Measurements from ENCODE around the gene GALK2.

GRCh38 chr15:49255966-49256759, 86.1 kb downstream of the GALK2 start:
- TF ChIP-seq, protein P1, sequence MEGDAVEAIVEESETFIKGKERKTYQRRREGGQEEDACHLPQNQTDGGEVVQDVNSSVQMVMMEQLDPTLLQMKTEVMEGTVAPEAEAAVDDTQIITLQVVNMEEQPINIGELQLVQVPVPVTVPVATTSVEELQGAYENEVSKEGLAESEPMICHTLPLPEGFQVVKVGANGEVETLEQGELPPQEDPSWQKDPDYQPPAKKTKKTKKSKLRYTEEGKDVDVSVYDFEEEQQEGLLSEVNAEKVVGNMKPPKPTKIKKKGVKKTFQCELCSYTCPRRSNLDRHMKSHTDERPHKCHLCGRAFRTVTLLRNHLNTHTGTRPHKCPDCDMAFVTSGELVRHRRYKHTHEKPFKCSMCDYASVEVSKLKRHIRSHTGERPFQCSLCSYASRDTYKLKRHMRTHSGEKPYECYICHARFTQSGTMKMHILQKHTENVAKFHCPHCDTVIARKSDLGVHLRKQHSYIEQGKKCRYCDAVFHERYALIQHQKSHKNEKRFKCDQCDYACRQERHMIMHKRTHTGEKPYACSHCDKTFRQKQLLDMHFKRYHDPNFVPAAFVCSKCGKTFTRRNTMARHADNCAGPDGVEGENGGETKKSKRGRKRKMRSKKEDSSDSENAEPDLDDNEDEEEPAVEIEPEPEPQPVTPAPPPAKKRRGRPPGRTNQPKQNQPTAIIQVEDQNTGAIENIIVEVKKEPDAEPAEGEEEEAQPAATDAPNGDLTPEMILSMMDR (IDR thresholded peaks at IDR 0.05; ENCODE audit: control extremely low read depth in 1 of 3, insufficient read depth in 1 of 3, low read depth in 1 of 3, low read length in 3 of 3) = no peak
- TF ChIP-seq EZH2 (IDR thresholded peaks at IDR 0.05; ENCODE audit: low read depth, low read length, severe bottlenecking) = no peak
- no peak for TF ChIP-seq SIN3A (conservative IDR thresholded peaks at IDR 0.05 in 1 of 2, IDR thresholded peaks at IDR 0.05 in 1 of 2; ENCODE audit: low read depth in 1 of 2, low read length in 2 of 2)
- no peak for TF ChIP-seq POLR2A (IDR thresholded peaks at IDR 0.05; ENCODE audit: control extremely low read depth in 1 of 2, low read depth in 2 of 2, low read length in 2 of 2)
- TF ChIP-seq SIX5 (IDR thresholded peaks at IDR 0.05; ENCODE audit: low read depth, low read length) = no peak
- no peak for TF ChIP-seq E2F6 (IDR thresholded peaks at IDR 0.05)
- no peak for TF ChIP-seq RXRA (IDR thresholded peaks at IDR 0.05; ENCODE audit: insufficient read depth, low read depth, low read length)
- TF ChIP-seq, protein P2, sequence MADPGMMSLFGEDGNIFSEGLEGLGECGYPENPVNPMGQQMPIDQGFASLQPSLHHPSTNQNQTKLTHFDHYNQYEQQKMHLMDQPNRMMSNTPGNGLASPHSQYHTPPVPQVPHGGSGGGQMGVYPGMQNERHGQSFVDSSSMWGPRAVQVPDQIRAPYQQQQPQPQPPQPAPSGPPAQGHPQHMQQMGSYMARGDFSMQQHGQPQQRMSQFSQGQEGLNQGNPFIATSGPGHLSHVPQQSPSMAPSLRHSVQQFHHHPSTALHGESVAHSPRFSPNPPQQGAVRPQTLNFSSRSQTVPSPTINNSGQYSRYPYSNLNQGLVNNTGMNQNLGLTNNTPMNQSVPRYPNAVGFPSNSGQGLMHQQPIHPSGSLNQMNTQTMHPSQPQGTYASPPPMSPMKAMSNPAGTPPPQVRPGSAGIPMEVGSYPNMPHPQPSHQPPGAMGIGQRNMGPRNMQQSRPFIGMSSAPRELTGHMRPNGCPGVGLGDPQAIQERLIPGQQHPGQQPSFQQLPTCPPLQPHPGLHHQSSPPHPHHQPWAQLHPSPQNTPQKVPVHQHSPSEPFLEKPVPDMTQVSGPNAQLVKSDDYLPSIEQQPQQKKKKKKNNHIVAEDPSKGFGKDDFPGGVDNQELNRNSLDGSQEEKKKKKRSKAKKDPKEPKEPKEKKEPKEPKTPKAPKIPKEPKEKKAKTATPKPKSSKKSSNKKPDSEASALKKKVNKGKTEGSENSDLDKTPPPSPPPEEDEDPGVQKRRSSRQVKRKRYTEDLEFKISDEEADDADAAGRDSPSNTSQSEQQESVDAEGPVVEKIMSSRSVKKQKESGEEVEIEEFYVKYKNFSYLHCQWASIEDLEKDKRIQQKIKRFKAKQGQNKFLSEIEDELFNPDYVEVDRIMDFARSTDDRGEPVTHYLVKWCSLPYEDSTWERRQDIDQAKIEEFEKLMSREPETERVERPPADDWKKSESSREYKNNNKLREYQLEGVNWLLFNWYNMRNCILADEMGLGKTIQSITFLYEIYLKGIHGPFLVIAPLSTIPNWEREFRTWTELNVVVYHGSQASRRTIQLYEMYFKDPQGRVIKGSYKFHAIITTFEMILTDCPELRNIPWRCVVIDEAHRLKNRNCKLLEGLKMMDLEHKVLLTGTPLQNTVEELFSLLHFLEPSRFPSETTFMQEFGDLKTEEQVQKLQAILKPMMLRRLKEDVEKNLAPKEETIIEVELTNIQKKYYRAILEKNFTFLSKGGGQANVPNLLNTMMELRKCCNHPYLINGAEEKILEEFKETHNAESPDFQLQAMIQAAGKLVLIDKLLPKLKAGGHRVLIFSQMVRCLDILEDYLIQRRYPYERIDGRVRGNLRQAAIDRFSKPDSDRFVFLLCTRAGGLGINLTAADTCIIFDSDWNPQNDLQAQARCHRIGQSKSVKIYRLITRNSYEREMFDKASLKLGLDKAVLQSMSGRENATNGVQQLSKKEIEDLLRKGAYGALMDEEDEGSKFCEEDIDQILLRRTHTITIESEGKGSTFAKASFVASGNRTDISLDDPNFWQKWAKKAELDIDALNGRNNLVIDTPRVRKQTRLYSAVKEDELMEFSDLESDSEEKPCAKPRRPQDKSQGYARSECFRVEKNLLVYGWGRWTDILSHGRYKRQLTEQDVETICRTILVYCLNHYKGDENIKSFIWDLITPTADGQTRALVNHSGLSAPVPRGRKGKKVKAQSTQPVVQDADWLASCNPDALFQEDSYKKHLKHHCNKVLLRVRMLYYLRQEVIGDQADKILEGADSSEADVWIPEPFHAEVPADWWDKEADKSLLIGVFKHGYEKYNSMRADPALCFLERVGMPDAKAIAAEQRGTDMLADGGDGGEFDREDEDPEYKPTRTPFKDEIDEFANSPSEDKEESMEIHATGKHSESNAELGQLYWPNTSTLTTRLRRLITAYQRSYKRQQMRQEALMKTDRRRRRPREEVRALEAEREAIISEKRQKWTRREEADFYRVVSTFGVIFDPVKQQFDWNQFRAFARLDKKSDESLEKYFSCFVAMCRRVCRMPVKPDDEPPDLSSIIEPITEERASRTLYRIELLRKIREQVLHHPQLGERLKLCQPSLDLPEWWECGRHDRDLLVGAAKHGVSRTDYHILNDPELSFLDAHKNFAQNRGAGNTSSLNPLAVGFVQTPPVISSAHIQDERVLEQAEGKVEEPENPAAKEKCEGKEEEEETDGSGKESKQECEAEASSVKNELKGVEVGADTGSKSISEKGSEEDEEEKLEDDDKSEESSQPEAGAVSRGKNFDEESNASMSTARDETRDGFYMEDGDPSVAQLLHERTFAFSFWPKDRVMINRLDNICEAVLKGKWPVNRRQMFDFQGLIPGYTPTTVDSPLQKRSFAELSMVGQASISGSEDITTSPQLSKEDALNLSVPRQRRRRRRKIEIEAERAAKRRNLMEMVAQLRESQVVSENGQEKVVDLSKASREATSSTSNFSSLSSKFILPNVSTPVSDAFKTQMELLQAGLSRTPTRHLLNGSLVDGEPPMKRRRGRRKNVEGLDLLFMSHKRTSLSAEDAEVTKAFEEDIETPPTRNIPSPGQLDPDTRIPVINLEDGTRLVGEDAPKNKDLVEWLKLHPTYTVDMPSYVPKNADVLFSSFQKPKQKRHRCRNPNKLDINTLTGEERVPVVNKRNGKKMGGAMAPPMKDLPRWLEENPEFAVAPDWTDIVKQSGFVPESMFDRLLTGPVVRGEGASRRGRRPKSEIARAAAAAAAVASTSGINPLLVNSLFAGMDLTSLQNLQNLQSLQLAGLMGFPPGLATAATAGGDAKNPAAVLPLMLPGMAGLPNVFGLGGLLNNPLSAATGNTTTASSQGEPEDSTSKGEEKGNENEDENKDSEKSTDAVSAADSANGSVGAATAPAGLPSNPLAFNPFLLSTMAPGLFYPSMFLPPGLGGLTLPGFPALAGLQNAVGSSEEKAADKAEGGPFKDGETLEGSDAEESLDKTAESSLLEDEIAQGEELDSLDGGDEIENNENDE (IDR thresholded peaks at IDR 0.05; ENCODE audit: insufficient replicate concordance, low read length) = no peak
- TF ChIP-seq, protein P3, sequence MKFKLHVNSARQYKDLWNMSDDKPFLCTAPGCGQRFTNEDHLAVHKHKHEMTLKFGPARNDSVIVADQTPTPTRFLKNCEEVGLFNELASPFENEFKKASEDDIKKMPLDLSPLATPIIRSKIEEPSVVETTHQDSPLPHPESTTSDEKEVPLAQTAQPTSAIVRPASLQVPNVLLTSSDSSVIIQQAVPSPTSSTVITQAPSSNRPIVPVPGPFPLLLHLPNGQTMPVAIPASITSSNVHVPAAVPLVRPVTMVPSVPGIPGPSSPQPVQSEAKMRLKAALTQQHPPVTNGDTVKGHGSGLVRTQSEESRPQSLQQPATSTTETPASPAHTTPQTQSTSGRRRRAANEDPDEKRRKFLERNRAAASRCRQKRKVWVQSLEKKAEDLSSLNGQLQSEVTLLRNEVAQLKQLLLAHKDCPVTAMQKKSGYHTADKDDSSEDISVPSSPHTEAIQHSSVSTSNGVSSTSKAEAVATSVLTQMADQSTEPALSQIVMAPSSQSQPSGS (IDR thresholded peaks at IDR 0.05; ENCODE audit: low read length) = no peak

Measured in H1 (cell line).